IMR-90 (cell line): Measurements from ENCODE around the gene TYSND1. TPM values are rescaled to one million over a fixed set of nuclear protein-coding genes. Genes with fewer than 3 reads are reported as not detected.

ENCODE experiments used
- polyA plus RNA-seq, 3 experiments: library from polyadenylated mRNA; depleted of rRNA; stranded (reverse); fragments of >200 nt; gene quantifications; 2 replicates each; pipeline ENCODE4 v1.2.3, GENCODE V29; 2012; ENCODE audit warnings: low replicate concordance in 1 of 3
- total RNA-seq: library from RNA; depleted of rRNA; stranded (reverse); fragments of >200 nt; gene quantifications from 2 replicates; pipeline ENCODE4 v1.2.3, GENCODE V29; 2012; rRNA removed

The TYSND1 gene
- total and polyA plus RNA-seq, 2 of the 4 experiments (the other 2 are of a cell fraction), result 2.9 to 4.1 TPM

Other genes starting within 250 kb of the TYSND1 start
- 16.7 and 17.4 TPM in 2 replicates for gene MACROH2A2, start 93.9 kb downstream of the TYSND1 start, total RNA-seq
- 14.5 and 16.1 TPM in 2 replicates for gene MACROH2A2, start 93.9 kb downstream of the TYSND1 start, polyA plus RNA-seq (2012; rRNA removed)
- 1.7 and 2.0 TPM in 2 replicates for gene AIFM2, start 13.9 kb downstream of the TYSND1 start, total RNA-seq
- 4.5 and 4.6 TPM in 2 replicates for gene AIFM2, start 13.9 kb downstream of the TYSND1 start, polyA plus RNA-seq (2012; rRNA removed)
- gene SAR1A, start 23.8 kb upstream of the TYSND1 start, total RNA-seq, result 161 and 272 TPM in 2 replicates
- gene SAR1A, start 23.8 kb upstream of the TYSND1 start, polyA plus RNA-seq (2012; rRNA removed), result 45.8 and 56.9 TPM in 2 replicates
- 102 and 211 TPM in 2 replicates for gene PPA1, start 86.7 kb upstream of the TYSND1 start, total RNA-seq
- gene PPA1, start 86.7 kb upstream of the TYSND1 start, polyA plus RNA-seq (2012; rRNA removed), result 69.4 and 78.6 TPM in 2 replicates
- not detected in 2 replicates for gene NPFFR1, start 137.3 kb upstream of the TYSND1 start, total RNA-seq
- not detected in 2 replicates for gene NPFFR1, start 137.3 kb upstream of the TYSND1 start, polyA plus RNA-seq (2012; rRNA removed)
- gene LRRC20, start 235.9 kb upstream of the TYSND1 start, total RNA-seq, result 6.9 and 9.5 TPM in 2 replicates
- 11.5 and 12.4 TPM in 2 replicates for gene LRRC20, start 235.9 kb upstream of the TYSND1 start, polyA plus RNA-seq (2012; rRNA removed)